Neutrophil (primary cell): ENCODE data around the gene LRWD1.
"Not testable (repeated sequence)": the region's sequence is repeated elsewhere in the genome, so short reads cannot be mapped to it uniquely, and the experiment has no call there.

ENCODE experiments used
- H3K27ac ChIP-seq: fragments of 200-600 bp; sonication (generic); 2 replicates; pipeline ENCODE4 v1.5.1; 2016; ENCODE audit warnings: mild to moderate bottlenecking, moderate library complexity
- H3K27me3 ChIP-seq: fragments of 200-600 bp; sonication (generic); 2 replicates; pipeline ENCODE4 v1.6.0; 2016; ENCODE audit warnings: mild to moderate bottlenecking
- H3K36me3 ChIP-seq: fragments of 200-600 bp; sonication (generic); 2 replicates; pipeline ENCODE4 v1.5.1; 2017
- H3K4me1 ChIP-seq, 2 experiments: fragments of 200-600 bp in 1 of 2; sonication (generic) in 1 of 2; 1 replicate in 1 of 2; 2 replicates in 1 of 2; pipeline versions ENCODE4 v1.5.1 to v1.6.1; 2013 to 2016; ENCODE audit warnings: low read depth in 1 of 2, low read length in 1 of 2, mild to moderate bottlenecking in 1 of 2, moderate library complexity in 1 of 2; ENCODE audit not compliant: control insufficient read depth in 1 of 2, insufficient read depth in 1 of 2
- H3K4me3 ChIP-seq, 2 experiments: fragments of 200-600 bp in 1 of 2; sonication (generic) in 1 of 2; 1 replicate in 1 of 2; 2 replicates in 1 of 2; pipeline ENCODE4 v1.5.1; 2013 to 2016; ENCODE audit warnings: low read depth in 1 of 2, low read length in 1 of 2, mild to moderate bottlenecking in 1 of 2, moderate library complexity in 1 of 2
- H3K9me3 ChIP-seq: fragments of 200-600 bp; sonication (generic); 2 replicates; pipeline ENCODE4 v1.5.1; 2016
- CTCF ChIP-seq: fragments of 200-600 bp; sonication (generic); IDR thresholded peaks from 2 replicates; pipeline ENCODE4 v1.5.1; 2016; ENCODE audit warnings: antibody characterized with exemption

The LRWD1 gene

DNA sequence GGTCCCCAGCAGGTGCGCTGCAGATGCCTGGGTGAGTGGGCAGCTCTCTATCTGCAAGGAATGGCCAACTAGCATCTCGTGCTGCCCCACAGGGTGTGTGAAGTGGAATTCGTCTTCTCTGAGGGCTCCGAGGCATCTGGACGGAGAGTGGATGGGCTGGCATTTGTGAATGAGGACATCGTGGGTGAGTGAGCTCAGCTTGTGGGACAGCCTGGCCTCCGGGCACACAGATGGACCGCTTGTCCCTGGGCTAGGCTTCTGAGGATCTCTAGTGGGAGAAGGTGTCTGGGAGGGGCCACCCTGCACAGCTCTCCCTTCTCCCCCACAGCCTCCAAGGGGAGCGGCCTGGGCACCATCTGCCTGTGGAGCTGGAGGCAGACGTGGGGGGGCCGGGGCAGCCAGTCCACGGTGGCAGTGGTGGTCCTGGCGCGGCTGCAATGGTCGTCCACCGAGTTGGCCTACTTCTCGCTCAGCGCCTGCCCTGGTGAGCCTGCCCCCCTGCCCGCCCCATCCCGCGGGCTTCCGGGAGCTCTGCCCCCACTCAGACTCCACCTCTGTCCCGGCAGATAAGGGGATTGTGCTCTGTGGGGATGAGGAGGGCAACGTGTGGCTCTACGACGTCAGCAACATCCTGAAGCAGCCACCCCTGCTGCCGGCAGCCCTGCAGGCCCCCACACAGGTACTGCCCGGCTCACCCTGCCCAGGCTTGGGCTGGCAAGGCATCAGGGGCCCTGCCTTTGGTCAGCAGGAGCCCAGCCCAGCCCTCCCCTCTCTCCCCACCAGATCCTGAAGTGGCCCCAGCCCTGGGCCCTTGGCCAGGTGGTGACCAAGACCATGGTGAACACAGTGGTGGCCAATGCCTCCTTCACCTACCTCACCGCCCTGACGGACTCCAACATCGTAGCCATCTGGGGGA lies 7.6 kb downstream of the LRWD1 start:
- Histone ChIP-seq H3K36me3 (peaks cover 78% of the 10 kb centered on the region), H3K27ac (no peak overlapping the region), H3K9me3 (no peaks in the 10 kb centered on the region), H3K4me3 (no peak overlapping the region), H3K27me3 (no peaks in the 10 kb centered on the region), H3K4me1 (no peaks in the 10 kb centered on the region)
- no peak for TF ChIP-seq CTCF

- peaks cover 68% of the 10 kb centered on the region for H3K36me3 ChIP-seq
- TF ChIP-seq CTCF: no peak
- H3K4me3 ChIP-seq: no peak overlapping the region
- H3K27ac ChIP-seq: no peak overlapping the region
- H3K27me3 ChIP-seq: no peaks in the 10 kb centered on the region
- no peaks in the 10 kb centered on the region for H3K4me1 ChIP-seq
- H3K9me3 ChIP-seq: no peaks in the 10 kb centered on the region
Measured at GRCh38 chr7:102473271-102473991, 8.6 kb downstream of the LRWD1 start.

- H3K36me3 ChIP-seq: peaks cover 61% of the 10 kb centered on the region
- not testable (repeated sequence) for H3K27ac ChIP-seq, H3K27me3 ChIP-seq, H3K4me1 ChIP-seq, H3K9me3 ChIP-seq, H3K4me3 ChIP-seq
Measured at GRCh38 chr7:102474116-102474515, 9.3 kb downstream of the LRWD1 start.

GRCh38 chr7:102474736-102475435 lies 10.1 kb downstream of the LRWD1 start:
- not testable (repeated sequence) for H3K4me1 ChIP-seq, H3K27me3 ChIP-seq, H3K27ac ChIP-seq, H3K4me3 ChIP-seq, H3K9me3 ChIP-seq
- peaks cover 53% of the 10 kb centered on the region for H3K36me3 ChIP-seq

DNA sequence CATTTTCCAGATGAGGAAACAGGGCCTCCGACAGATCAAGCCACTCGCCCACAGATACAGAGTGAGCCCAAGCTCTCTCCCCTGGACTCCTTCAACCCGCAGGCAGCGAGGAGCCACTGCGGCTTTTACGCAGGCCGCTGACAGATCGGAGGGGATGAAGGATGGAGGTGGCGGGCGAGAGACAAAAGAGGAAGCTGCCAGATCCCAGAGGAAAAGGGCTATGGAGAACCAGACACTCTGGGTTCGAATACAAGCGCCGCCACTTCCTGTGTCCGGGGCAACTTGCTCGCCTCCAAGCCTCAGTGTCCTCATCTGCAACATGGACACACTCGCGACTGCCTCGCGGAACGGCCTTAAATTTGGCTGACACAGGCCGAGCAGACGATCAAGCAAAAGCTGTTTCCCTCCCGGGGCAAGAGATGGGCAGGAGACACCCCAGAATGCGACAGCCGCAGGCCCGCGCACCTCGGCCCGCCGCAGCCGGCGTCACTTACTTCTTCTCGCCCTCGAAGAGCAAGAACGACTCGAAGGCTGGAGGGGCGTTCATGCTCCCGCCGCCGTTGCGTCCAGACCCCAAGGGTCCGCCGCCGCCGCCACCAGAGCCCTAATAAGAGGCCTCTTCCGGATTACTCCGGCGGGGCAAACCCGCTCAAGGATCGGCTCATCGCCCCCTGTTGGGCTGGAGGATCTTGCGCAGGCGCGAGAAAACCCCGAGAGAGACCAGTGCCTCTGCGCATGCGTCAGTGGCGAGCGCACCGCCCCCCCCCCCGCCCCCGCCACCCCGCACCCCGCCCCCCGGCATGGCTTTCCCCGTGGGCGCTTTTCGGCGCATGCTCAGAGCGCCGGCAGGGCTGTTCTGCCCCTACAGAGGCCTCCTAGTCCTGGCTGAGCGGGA lies 13.8 kb downstream of the LRWD1 start, which contains the start of gene POLR2J:
Gene POLR2J, minus strand, starts transcription at position 609 of the 895 bp plus-strand sequence. Its CDS starts 62 bp downstream, at position 547.
- peak within 1 kb of the TSS; percentile 58 for H3K27ac ChIP-seq
- TF ChIP-seq CTCF: peak; percentile 73
- H3K36me3 ChIP-seq: peaks cover 16% of the 10 kb centered on the region
- H3K4me3 ChIP-seq: peak within 1 kb of the TSS; percentile 43 to 59
- not testable (repeated sequence) for H3K27me3 ChIP-seq, H3K4me1 ChIP-seq, H3K9me3 ChIP-seq

- not testable (repeated sequence) for H3K27me3 ChIP-seq, H3K4me1 ChIP-seq, H3K36me3 ChIP-seq, H3K27ac ChIP-seq, H3K9me3 ChIP-seq
- peak overlapping the region in 1 of 2 experiments; percentile 59 for H3K4me3 ChIP-seq
Measured at GRCh38 chr7:102479209-102479584, 14.4 kb downstream of the LRWD1 start.
